ENCODE measurements around the gene SPIB.
A peak's percentile ranks its signal among the peaks of the same experiment; 100 is the strongest.
"Not testable (repeated sequence)": the region's sequence is repeated elsewhere in the genome, so short reads cannot be mapped to it uniquely, and the experiment has no call there.

SPIB gene

GRCh38 chr19:50390295-50390694 is 28.4 kb upstream of the SPIB start:
- not testable (repeated sequence) for DNase-seq (ENCODE audit: insufficient read length, low spot score); FAIRE-seq

- not testable (repeated sequence) for DNase-seq (ENCODE audit: insufficient read length, low spot score); FAIRE-seq
Observed at GRCh38 chr19:50390952-50391351, 27.8 kb upstream of the SPIB start.

GRCh38 chr19:50392759-50393158 is 26.0 kb upstream of the SPIB start:
- FAIRE-seq (no peak), DNase-seq (ENCODE audit: insufficient read length, low spot score) (no peak)

- FAIRE-seq = no peak
Observed at GRCh38 chr19:50393589-50393988, 25.1 kb upstream of the SPIB start.

GRCh38 chr19:50394017-50394416 is 24.7 kb upstream of the SPIB start:
- FAIRE-seq (no peak), DNase-seq (ENCODE audit: insufficient read length, low spot score) (no peak)

More at GRCh38 chr19:50393589-50393988, 25.1 kb upstream of the SPIB start:
- DNase-seq (ENCODE audit: insufficient read length, low spot score) = no peak

- FAIRE-seq (no peak), DNase-seq (ENCODE audit: insufficient read length, low spot score) (no peak)
Observed at GRCh38 chr19:50398675-50399367, 19.9 kb upstream of the SPIB start.

- no peak for FAIRE-seq
- DNase-seq (ENCODE audit: insufficient read length, low spot score) = no peak
Observed at GRCh38 chr19:50399368-50399745, 19.4 kb upstream of the SPIB start.

GRCh38 chr19:50401605-50402450 is 16.9 kb upstream of the SPIB start:
- FAIRE-seq = no peak
- no peak for DNase-seq (ENCODE audit: insufficient read length, low spot score)

- DNase-seq (ENCODE audit: insufficient read length, low spot score) (no peak), FAIRE-seq (no peak)
Observed at GRCh38 chr19:50402544-50403301, 16.0 kb upstream of the SPIB start.

- FAIRE-seq (no peak), DNase-seq (ENCODE audit: insufficient read length, low spot score) (no peak)
Observed at GRCh38 chr19:50406156-50406820, 12.4 kb upstream of the SPIB start.

- FAIRE-seq (no peak), DNase-seq (ENCODE audit: insufficient read length, low spot score) (no peak)
Observed at GRCh38 chr19:50406829-50407228, 11.9 kb upstream of the SPIB start.

GRCh38 chr19:50409347-50409746 is 9.4 kb upstream of the SPIB start:
- no peak for FAIRE-seq
- DNase-seq (ENCODE audit: insufficient read length, low spot score) = no peak

GRCh38 chr19:50410109-50410508 is 8.6 kb upstream of the SPIB start:
- FAIRE-seq (no peak), DNase-seq (ENCODE audit: insufficient read length, low spot score) (no peak)

GRCh38 chr19:50412419-50412818 is 6.3 kb upstream of the SPIB start:
- FAIRE-seq = no peak

GRCh38 chr19:50413096-50413495 is 5.6 kb upstream of the SPIB start:
- FAIRE-seq = no peak
- DNase-seq (ENCODE audit: insufficient read length, low spot score) = no peak

More at GRCh38 chr19:50412419-50412818, 6.3 kb upstream of the SPIB start:
- no peak for DNase-seq (ENCODE audit: insufficient read length, low spot score)

- DNase-seq (ENCODE audit: insufficient read length, low spot score) (no peak), FAIRE-seq (no peak)
Observed at GRCh38 chr19:50413531-50413930, 5.2 kb upstream of the SPIB start.

- FAIRE-seq = no peak
- DNase-seq (ENCODE audit: insufficient read length, low spot score) = peak; percentile 31
Observed at GRCh38 chr19:50414864-50415660, 3.7 kb upstream of the SPIB start.

- FAIRE-seq = no peak
Observed at GRCh38 chr19:50415661-50416033, 3.1 kb upstream of the SPIB start.

GRCh38 chr19:50416034-50416977 is 2.4 kb upstream of the SPIB start:
- DNase-seq (ENCODE audit: insufficient read length, low spot score) (no peak), FAIRE-seq (no peak)

More at GRCh38 chr19:50415661-50416033, 3.1 kb upstream of the SPIB start:
- no peak for DNase-seq (ENCODE audit: insufficient read length, low spot score)

All from HTR-8/SVneo (cell line).